GM21526 (cell line): Measurements from ENCODE around the gene CTNNBL1.

ENCODE experiments used
- ATAC-seq: cut with Tn5 transposase; IDR thresholded peaks from one replicate; pipeline ENCODE4 v1.9.1; 2021; ENCODE audit warnings: moderate library complexity; ENCODE audit not compliant: unreplicated experiment, low FRiP score

Gene CTNNBL1

GRCh38 chr20:37808233-37809070, 114.6 kb downstream of the CTNNBL1 start:
- ATAC-seq, result no peak

DNA sequence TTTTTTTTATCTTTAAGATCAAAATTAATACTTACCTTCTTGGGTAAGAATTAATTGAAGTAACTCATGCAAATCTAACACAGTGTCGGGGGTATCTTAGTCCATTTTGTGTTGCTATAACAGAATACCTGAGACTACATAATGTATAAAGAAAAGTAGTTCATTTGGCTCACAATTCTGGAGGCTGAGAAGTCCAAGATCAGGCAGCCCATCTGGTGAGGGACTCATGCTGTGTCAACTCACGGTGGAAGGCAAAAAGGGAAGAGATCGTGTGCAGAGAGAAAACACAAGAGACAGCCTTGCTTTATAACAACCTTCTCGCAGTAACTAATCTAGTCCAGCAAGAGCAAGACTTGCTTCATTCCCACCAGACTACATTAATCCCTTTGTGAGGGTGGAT, 116.2 kb downstream of the CTNNBL1 start:
- ATAC-seq, result no peak

- ATAC-seq, result no peak
Measured at GRCh38 chr20:37816003-37816402, 122.2 kb downstream of the CTNNBL1 start.

GRCh38 chr20:37816726-37817125, 122.9 kb downstream of the CTNNBL1 start:
- ATAC-seq, result no peak

- no peak for ATAC-seq
Measured at GRCh38 chr20:37821696-37822095, 127.9 kb downstream of the CTNNBL1 start.

DNA sequence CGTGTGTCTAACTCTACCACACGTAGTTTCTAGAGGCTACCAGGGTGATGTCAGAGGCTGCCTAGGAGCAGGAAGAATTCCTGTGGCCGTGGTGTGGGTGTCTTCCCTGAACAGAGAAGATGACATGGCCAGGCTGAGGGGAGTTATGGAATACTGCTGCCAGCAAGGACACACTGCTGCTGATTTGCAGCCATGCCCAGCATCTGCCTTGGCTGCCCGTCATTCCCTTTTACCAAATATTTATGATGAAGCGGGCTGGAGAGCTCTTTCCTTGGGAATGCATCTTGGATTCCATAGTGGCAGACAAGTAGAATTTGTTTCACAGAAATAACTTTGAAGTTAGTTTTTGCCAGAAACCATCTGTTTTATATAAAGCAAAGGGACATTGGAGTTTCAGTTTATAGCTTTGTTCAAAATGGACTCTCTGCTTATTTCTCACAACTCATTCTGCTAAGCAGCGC, 128.3 kb downstream of the CTNNBL1 start:
- no peak for ATAC-seq

GRCh38 chr20:37823296-37823980, 129.6 kb downstream of the CTNNBL1 start:
- no peak for ATAC-seq

DNA sequence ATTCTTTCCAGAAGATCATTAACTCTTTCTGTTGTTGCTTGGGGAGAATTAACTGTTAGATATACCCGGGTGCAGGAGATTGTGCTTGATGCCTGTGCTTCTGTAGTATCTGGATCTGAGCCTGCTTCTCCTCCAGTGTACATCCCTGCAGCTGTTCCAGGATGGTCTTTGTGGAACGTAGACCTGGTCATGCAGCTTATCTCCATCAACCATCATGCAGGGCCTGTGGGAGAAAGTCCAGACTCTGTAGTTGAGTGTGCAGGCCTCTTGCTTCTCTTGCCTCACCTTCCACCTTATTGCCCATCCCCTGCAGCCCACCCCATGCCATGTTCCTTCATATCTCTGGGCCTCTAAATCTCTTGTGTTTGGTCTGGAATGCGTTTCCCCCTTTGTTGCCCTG, 133.8 kb downstream of the CTNNBL1 start:
- ATAC-seq, result no peak

- ATAC-seq, result no peak
Measured at GRCh38 chr20:37828684-37829083, 134.9 kb downstream of the CTNNBL1 start.

DNA sequence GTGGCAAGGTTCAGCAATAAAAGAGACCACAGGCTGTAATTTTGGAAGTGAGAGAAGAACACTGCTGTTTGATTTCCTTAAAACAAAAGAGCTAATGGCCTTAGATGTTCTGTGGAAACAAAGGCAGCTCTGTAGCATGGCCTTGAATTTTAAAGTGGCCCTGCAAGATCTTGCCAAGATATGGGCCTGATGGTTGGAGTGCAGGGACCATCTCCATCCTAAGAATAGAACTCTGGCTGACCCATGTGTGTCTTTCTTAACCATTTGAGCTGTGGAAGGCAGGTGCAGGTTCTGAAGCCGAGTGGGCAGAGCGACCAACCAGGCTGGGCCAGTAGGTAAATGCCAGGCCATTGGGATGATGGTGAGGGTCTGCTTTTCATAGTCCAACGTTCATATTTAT, 135.3 kb downstream of the CTNNBL1 start:
- no peak for ATAC-seq

DNA sequence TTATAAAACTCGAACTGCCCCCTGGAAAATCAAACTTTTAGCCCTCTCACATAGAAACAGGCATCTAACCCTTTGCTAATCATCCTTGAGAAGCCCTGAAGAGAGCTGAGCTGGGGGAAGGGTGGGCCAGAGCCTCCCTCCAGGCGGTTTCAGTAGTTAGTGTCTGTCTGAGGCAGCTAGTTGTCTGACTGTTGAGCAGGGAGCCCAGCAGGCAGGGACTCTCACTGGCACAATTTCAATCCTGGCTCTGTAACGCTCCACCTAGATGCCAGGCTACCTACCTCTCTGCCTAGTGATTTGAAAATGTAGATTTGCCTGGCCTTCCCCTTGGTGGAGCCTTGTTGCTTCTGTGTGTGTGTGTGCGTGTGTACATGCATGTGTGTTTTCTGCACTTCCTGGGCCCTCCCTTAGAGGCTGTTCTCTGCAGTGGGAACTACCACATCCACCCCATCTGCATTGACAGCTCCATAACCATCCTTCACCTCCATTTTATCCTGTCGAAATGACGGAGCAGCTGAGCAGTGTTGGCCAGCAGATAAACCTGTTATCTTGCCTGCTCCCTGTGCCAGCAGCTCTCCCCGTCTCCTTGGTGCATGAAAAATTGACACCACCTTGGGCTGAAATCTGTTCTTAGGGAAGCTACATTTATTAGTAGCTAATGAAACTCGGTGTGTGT, 139.5 kb downstream of the CTNNBL1 start:
- ATAC-seq, result no peak

GRCh38 chr20:37836926-37837325, 143.1 kb downstream of the CTNNBL1 start:
- no peak for ATAC-seq

DNA sequence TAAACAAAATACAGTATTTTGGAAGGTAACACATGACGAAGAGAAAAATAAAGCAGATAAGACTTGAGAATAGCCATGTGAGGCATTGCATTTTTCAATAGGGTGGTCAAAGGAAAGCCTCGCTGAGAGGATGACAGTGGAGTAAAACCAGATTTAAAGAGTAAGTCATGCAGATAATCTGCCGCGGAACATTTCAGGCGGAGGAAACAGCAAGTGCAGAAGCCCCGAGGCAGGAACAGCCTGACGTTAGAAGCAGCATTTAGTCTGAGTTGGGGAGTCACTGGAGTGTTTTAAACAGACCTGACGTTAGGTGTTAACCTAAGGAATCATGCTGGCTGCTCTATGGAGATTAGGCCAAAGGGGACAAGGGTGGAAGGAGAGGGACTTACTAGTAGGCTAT, 144.1 kb downstream of the CTNNBL1 start:
- ATAC-seq, result no peak

DNA sequence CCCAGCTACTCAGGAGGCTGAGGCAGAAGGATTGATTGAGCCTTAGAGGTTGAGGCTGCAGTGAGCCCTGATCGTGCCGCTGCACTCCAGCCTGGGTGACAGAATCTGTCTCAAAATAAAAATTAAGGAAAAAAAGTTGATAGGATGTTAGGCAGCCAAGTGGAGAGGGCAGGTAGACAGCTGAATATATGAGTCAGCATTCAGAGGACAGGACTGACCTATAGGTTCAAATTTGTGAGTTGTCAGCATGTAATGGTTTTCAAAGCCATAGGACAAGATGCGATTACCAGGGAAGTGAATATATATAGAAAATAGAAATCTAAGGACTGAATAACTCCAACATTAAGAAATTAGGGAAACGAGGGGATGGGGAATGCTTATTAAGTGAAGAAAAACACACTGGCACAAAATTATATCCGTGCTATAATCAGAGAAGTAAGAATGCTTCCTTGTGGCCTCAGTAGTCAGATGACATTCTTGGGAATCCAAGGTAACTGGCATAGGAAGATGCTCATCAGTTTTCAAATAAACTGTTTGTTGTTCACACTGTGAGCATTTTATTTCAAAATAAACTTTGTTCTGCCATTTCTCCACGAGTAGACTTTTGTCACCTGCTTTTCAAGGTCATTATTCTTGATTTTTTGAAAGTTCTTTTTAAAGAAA, 145.1 kb downstream of the CTNNBL1 start:
- ATAC-seq, result no peak

- no peak for ATAC-seq
Measured at GRCh38 chr20:37839432-37839827, 145.6 kb downstream of the CTNNBL1 start.

DNA sequence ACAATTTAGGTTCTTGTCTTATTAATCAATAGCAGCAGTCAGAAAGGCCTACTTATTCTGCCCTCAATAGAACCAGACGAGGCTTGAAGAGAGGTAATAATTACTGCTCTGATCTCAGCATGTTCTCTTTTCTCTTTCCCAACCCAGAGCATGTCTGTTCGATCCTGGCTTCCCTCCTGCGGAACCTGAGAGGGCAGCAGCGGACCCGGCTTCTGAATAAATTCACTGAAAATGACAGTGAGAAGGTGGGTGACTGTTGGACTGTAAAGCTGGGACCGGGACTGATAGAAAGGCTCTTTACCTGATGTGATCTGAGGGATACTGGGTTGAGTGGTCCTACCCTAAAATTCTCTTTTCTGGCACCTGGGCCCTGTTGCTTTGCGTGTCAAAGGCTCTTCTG, 146.1 kb downstream of the CTNNBL1 start:
- no peak for ATAC-seq

GRCh38 chr20:37841389-37841788, 147.6 kb downstream of the CTNNBL1 start:
- no peak for ATAC-seq

DNA sequence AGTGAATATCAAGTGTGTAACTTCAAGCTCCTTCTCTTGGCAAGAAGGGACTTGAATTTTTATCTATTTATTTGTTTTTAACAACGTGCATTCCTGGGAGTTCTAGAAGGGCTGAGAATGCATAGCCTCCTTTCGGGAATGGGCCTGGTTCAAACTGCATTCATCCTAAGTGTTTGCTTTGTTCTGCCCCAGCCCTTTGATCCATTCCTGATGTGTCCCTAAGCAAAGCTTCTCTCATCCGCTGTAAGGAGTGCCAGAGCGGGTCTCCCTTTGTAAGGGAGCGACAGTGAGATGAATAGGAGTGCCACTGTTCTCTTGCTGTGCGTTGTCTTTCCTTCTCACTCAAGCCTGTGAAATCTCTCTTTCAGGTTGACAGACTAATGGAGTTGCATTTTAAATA, 148.1 kb downstream of the CTNNBL1 start:
- ATAC-seq, result no peak

- ATAC-seq, result no peak
Measured at GRCh38 chr20:37845241-37845681, 151.4 kb downstream of the CTNNBL1 start.

GRCh38 chr20:37845878-37846277, 152.0 kb downstream of the CTNNBL1 start:
- ATAC-seq, result no peak

- no peak for ATAC-seq
Measured at GRCh38 chr20:37846573-37846972, 152.7 kb downstream of the CTNNBL1 start.
